ENCODE results near the gene MTARC1. TPM values are rescaled to one million over a fixed set of nuclear protein-coding genes. Genes with fewer than 3 reads are reported as not detected.

Gene MTARC1
- total and polyA plus RNA-seq, 9 of the 15 experiments (the other 6 are each of a cell fraction or from before 2014, with no cell fraction given): 0.07 to 0.14 (median 0.11) TPM; not detected in 6

- no peaks in the 10 kb centered on the region for H4K20me1 ChIP-seq (replicated peaks; ENCODE audit: control insufficient read depth, insufficient read depth, low read length)
- H3K27me3 ChIP-seq (ENCODE audit: control insufficient read depth in 2 of 2, insufficient read depth in 2 of 2, low read length in 2 of 2): peaks cover 2 to 25% of the 10 kb centered on the region in 2 experiments; a peak in 3 of 5 replicates
- no peak overlapping the region for H3K4me2 ChIP-seq (ENCODE audit: insufficient read depth, low read length)
- in situ Hi-C loops (cut with MboI) (no loop called here), intact Hi-C loops (cut with micrococcal nuclease) (no loop called here)
- FAIRE-seq (no peak), ATAC-seq (no peak), DNase-seq (ENCODE audit: extremely low read depth in 1 of 4, low spot score in 3 of 4) (no peak)
- no TSS peak for BruUV-seq (replicated peaks)
- CTCF ChIA-PET (ENCODE audit: low intra/inter-chr PET ratio): no interaction called here
- peaks cover 0 to 7% of the 10 kb centered on the region in 2 experiments; a peak in 1 of 5 replicates for H3K4me1 ChIP-seq (replicated peaks in 1 of 2; ENCODE audit: control insufficient read depth in 2 of 2, insufficient read depth in 2 of 2, low read length in 2 of 2)
- no peak overlapping the region for H3K9ac ChIP-seq (ENCODE audit: insufficient read depth in 1 of 2, low read depth in 2 of 2, low read length in 2 of 2)
- no peaks in the 10 kb centered on the region for H3K9me1 ChIP-seq (ENCODE audit: control insufficient read depth, insufficient read depth, low read length)
- no peak overlapping the region for H2AFZ ChIP-seq (ENCODE audit: low read depth, low read length)
- no peaks in the 10 kb centered on the region for H3K79me2 ChIP-seq (ENCODE audit: control insufficient read depth, insufficient read depth, low read length)
- POLR2A ChIA-PET: no interaction called here
- WGBS (ENCODE audit: insufficient coverage, low coverage, missing lambda C conversion rate): 0% methylated on average over 6 of the region's 6 CpGs
- no peaks in the 10 kb centered on the region for H3K9me3 ChIP-seq (replicated peaks; ENCODE audit: control insufficient read depth, insufficient read depth, low read depth, low read length)
- H3K4me3 ChIP-seq: no peak overlapping the region
- no peak overlapping the region for H3K27ac ChIP-seq (ENCODE audit: extremely low read depth, low read depth, low read length)
- no peaks in the 10 kb centered on the region for H3K36me3 ChIP-seq (ENCODE audit: control insufficient read depth, insufficient read depth, low read length)
- TF ChIP-seq SRF (CRISPR knock-in tag; IDR thresholded peaks at IDR 0.05): no peak
- no peak for TF ChIP-seq NCOR1 (IDR thresholded peaks at IDR 0.05)
- TF ChIP-seq, protein P1, sequence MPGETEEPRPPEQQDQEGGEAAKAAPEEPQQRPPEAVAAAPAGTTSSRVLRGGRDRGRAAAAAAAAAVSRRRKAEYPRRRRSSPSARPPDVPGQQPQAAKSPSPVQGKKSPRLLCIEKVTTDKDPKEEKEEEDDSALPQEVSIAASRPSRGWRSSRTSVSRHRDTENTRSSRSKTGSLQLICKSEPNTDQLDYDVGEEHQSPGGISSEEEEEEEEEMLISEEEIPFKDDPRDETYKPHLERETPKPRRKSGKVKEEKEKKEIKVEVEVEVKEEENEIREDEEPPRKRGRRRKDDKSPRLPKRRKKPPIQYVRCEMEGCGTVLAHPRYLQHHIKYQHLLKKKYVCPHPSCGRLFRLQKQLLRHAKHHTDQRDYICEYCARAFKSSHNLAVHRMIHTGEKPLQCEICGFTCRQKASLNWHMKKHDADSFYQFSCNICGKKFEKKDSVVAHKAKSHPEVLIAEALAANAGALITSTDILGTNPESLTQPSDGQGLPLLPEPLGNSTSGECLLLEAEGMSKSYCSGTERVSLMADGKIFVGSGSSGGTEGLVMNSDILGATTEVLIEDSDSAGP (CRISPR knock-in tag; IDR thresholded peaks at IDR 0.05): no peak
- no peak for TF ChIP-seq C11orf30 (IDR thresholded peaks at IDR 0.05; ENCODE audit: low read depth)
- TF ChIP-seq MIER1 (IDR thresholded peaks at IDR 0.05; ENCODE audit: low read depth): no peak
- no peak for TF ChIP-seq POLR2H (tag; IDR thresholded peaks at IDR 0.05; ENCODE audit: low read depth)
- TF ChIP-seq ZFX (CRISPR knock-in tag; IDR thresholded peaks at IDR 0.05): no peak
- TF ChIP-seq KHSRP (IDR thresholded peaks at IDR 0.05): no peak
- TF ChIP-seq, protein P2, sequence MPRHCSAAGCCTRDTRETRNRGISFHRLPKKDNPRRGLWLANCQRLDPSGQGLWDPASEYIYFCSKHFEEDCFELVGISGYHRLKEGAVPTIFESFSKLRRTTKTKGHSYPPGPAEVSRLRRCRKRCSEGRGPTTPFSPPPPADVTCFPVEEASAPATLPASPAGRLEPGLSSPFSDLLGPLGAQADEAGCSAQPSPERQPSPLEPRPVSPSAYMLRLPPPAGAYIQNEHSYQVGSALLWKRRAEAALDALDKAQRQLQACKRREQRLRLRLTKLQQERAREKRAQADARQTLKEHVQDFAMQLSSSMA (CRISPR knock-in tag; IDR thresholded peaks at IDR 0.05): no peak
- TF ChIP-seq VEZF1 (CRISPR knock-in tag; IDR thresholded peaks at IDR 0.05): no peak
- no peak for TF ChIP-seq BRF1 (IDR thresholded peaks at IDR 0.05; ENCODE audit: borderline replicate concordance, extremely low read depth, insufficient read length)
- no peak for TF ChIP-seq SRSF9 (IDR thresholded peaks at IDR 0.05; ENCODE audit: borderline replicate concordance, low read depth, low read length)
- TF ChIP-seq EP300 (IDR thresholded peaks at IDR 0.05; ENCODE audit: low read length): no peak
- TF ChIP-seq ZKSCAN1 (IDR thresholded peaks at IDR 0.05; ENCODE audit: low read depth, low read length): no peak
- TF ChIP-seq CCNT2 (IDR thresholded peaks at IDR 0.05; ENCODE audit: borderline replicate concordance, extremely low read depth, insufficient read length, low read depth, low read length): no peak
- TF ChIP-seq, protein P3, sequence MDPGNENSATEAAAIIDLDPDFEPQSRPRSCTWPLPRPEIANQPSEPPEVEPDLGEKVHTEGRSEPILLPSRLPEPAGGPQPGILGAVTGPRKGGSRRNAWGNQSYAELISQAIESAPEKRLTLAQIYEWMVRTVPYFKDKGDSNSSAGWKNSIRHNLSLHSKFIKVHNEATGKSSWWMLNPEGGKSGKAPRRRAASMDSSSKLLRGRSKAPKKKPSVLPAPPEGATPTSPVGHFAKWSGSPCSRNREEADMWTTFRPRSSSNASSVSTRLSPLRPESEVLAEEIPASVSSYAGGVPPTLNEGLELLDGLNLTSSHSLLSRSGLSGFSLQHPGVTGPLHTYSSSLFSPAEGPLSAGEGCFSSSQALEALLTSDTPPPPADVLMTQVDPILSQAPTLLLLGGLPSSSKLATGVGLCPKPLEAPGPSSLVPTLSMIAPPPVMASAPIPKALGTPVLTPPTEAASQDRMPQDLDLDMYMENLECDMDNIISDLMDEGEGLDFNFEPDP (CRISPR knock-in tag; IDR thresholded peaks at IDR 0.05): no peak
Measured at GRCh38 chr1:220791285-220791684, 4.6 kb downstream of the MTARC1 start.
